B cell (primary cell): ENCODE measurements around the gene LRRC10.

Experiments used
- CTCF ChIP-seq: fragments of 200-600 bp; IDR thresholded peaks from one replicate; pipeline ENCODE4 v1.8.0; 2022; ENCODE audit warnings: antibody characterized with exemption, mild to moderate bottlenecking
- EZH2 ChIP-seq: IDR thresholded peaks from 2 replicates; pipeline ENCODE4 v1.6.1; 2012; ENCODE audit warnings: borderline replicate concordance, low read depth, mild to moderate bottlenecking, moderate library complexity, low read length; ENCODE audit not compliant: insufficient read depth, poor library complexity, severe bottlenecking

- no peak for TF ChIP-seq CTCF
- TF ChIP-seq EZH2, result no peak
Observed at GRCh38 chr12:69645031-69645430, 34.3 kb upstream of the LRRC10 start.
